Osteocyte (in vitro differentiated cells): ENCODE results near the gene ARHGEF7. TPM values are rescaled to one million over a fixed set of nuclear protein-coding genes. Genes with fewer than 3 reads are reported as not detected.

ENCODE experiments used
- DNase-seq: peaks from one replicate; pipeline ENCODE4 v3.0.0; 2021; ENCODE audit warnings: mixed read lengths; ENCODE audit not compliant: unreplicated experiment; ENCODE audit errors: extremely low spot score
- H3K27ac Mint-ChIP-seq: one replicate; pipeline ENCODE4 v1.8.0; 2021; ENCODE audit warnings: mild to moderate bottlenecking, mixed read lengths; ENCODE audit not compliant: unreplicated experiment
- H3K27me3 Mint-ChIP-seq: one replicate; pipeline ENCODE4 v1.8.0; 2021; ENCODE audit warnings: mixed read lengths; ENCODE audit not compliant: unreplicated experiment
- H3K36me3 Mint-ChIP-seq: one replicate; pipeline ENCODE4 v1.8.0; 2021; ENCODE audit warnings: mixed read lengths; ENCODE audit not compliant: unreplicated experiment
- H3K4me1 Mint-ChIP-seq: one replicate; pipeline ENCODE4 v1.8.0; 2021; ENCODE audit warnings: mixed read lengths; ENCODE audit not compliant: unreplicated experiment
- H3K4me3 Mint-ChIP-seq: one replicate; pipeline ENCODE4 v1.8.0; 2021; ENCODE audit warnings: mild to moderate bottlenecking, moderate library complexity, mixed read lengths; ENCODE audit not compliant: unreplicated experiment
- H3K9me3 Mint-ChIP-seq: one replicate; pipeline ENCODE4 v1.8.0; 2021; ENCODE audit warnings: mixed read lengths; ENCODE audit not compliant: unreplicated experiment
- CTCF ChIP-seq: fragments of 200-600 bp; sonication (generic); IDR thresholded peaks from 2 replicates; pipeline ENCODE4 v1.5.0; 2021; ENCODE audit warnings: antibody characterized with exemption, mild to moderate bottlenecking, moderate library complexity
- total RNA-seq: library from RNA; stranded (reverse); gene quantifications from 2 replicates; pipeline ENCODE4 v1.2.1, GENCODE V29; 2021

The ARHGEF7 gene
- total RNA-seq, 1 donor from 2014 or later = 125 TPM

GRCh38 chr13:111302045-111302726, 187.1 kb downstream of the ARHGEF7 start:
- H3K4me3 Mint-ChIP-seq = no peak overlapping the region
- H3K36me3 Mint-ChIP-seq = peaks cover 72% of the 10 kb centered on the region
- no peaks in the 10 kb centered on the region for H3K27me3 Mint-ChIP-seq
- no peak for DNase-seq
- peaks cover 4% of the 10 kb centered on the region for H3K9me3 Mint-ChIP-seq
- H3K4me1 Mint-ChIP-seq = peaks cover 17% of the 10 kb centered on the region
- no peak for TF ChIP-seq CTCF
- no peak overlapping the region for H3K27ac Mint-ChIP-seq

GRCh38 chr13:111303559-111303958, 188.4 kb downstream of the ARHGEF7 start:
- no peak overlapping the region for H3K27ac Mint-ChIP-seq
- H3K4me1 Mint-ChIP-seq = peaks cover 17% of the 10 kb centered on the region
- peaks cover 4% of the 10 kb centered on the region for H3K9me3 Mint-ChIP-seq
- peaks cover 67% of the 10 kb centered on the region for H3K36me3 Mint-ChIP-seq
- no peak for TF ChIP-seq CTCF
- no peak overlapping the region for H3K4me3 Mint-ChIP-seq
- DNase-seq = no peak
- H3K27me3 Mint-ChIP-seq = no peaks in the 10 kb centered on the region

- no peak for TF ChIP-seq CTCF
- no peak for DNase-seq
- Mint-ChIP-seq H3K4me1 (peaks cover 15% of the 10 kb centered on the region), H3K36me3 (peaks cover 71% of the 10 kb centered on the region), H3K4me3 (no peak overlapping the region), H3K27ac (no peak overlapping the region), H3K27me3 (no peaks in the 10 kb centered on the region), H3K9me3 (peaks cover 5% of the 10 kb centered on the region)
Measured at GRCh38 chr13:111304041-111304544, 189.0 kb downstream of the ARHGEF7 start.

- Mint-ChIP-seq H3K27ac (no peak overlapping the region), H3K27me3 (no peaks in the 10 kb centered on the region), H3K36me3 (peaks cover 75% of the 10 kb centered on the region), H3K4me1 (peaks cover 12% of the 10 kb centered on the region), H3K4me3 (no peak overlapping the region), H3K9me3 (peaks cover 12% of the 10 kb centered on the region)
- TF ChIP-seq CTCF = no peak
- no peak for DNase-seq
Measured at GRCh38 chr13:111304603-111305289, 189.6 kb downstream of the ARHGEF7 start.

- H3K9me3 Mint-ChIP-seq = peaks cover 18% of the 10 kb centered on the region
- H3K4me3 Mint-ChIP-seq = no peak overlapping the region
- no peak overlapping the region for H3K27ac Mint-ChIP-seq
- peak; percentile 63 for DNase-seq
- peaks cover 25% of the 10 kb centered on the region for H3K4me1 Mint-ChIP-seq
- peaks cover 52% of the 10 kb centered on the region for H3K36me3 Mint-ChIP-seq
- no peak for TF ChIP-seq CTCF
- H3K27me3 Mint-ChIP-seq = no peaks in the 10 kb centered on the region
Measured at GRCh38 chr13:111312944-111313590, 198.0 kb downstream of the ARHGEF7 start.
